ENCODE measurements around the gene PRICKLE1.

DNA sequence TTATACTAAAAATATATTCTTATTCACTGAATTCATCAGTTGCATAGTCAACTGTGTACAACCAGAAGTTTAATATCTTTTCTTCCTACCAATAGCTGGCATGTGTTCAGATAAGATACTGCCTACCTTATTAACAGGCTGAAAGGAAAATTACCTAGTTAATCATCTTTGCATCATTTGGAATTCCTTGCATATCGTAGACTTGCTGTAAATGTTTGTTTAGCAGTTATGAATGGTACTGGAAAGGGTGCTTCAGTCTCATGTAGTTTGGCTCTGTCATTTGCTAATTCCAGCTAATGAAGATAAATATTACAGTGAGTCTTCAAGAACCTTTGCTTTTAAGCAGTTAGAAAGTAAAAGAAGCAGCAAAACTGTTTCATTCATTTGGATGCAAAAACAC, 179.2 kb downstream of the PRICKLE1 start:
- no peak for TF ChIP-seq CTCF (conservative IDR thresholded peaks at IDR 0.05)
- TF ChIP-seq EZH2 (IDR thresholded peaks at IDR 0.05; ENCODE audit: low read depth): no peak

Measured in PC-9 (cell line).